BLaER1 (cell line): Measurements from ENCODE around the gene CCDC85C.
"Not testable (repeated sequence)": the region's sequence is repeated elsewhere in the genome, so short reads cannot be mapped to it uniquely, and the experiment has no call there.

Source experiments
- H3K27ac ChIP-seq: shearing (Covaris generic); formaldehyde crosslinking; 2 replicates; pipeline ENCODE4 v1.8.1; 2022
- H3K27me3 ChIP-seq: shearing (Covaris generic); formaldehyde crosslinking; 2 replicates; pipeline ENCODE4 v1.8.1; 2022
- H3K36me3 ChIP-seq: shearing (Covaris generic); formaldehyde crosslinking; 2 replicates; pipeline ENCODE4 v1.8.1; 2022
- H3K4me1 ChIP-seq: shearing (Covaris generic); formaldehyde crosslinking; 2 replicates; pipeline ENCODE4 v1.8.1; 2022
- H3K4me2 ChIP-seq: shearing (Covaris generic); formaldehyde crosslinking; 2 replicates; pipeline ENCODE4 v1.8.1; 2022
- H3K4me3 ChIP-seq: shearing (Covaris generic); formaldehyde crosslinking; 2 replicates; pipeline ENCODE4 v1.8.1; 2022
- H3K9ac ChIP-seq: shearing (Covaris generic); formaldehyde crosslinking; 2 replicates; pipeline ENCODE4 v1.8.1; 2022
- H3K9me3 ChIP-seq: shearing (Covaris generic); formaldehyde crosslinking; 2 replicates; pipeline ENCODE4 v1.8.1; 2022
- H4K20me1 ChIP-seq: shearing (Covaris generic); formaldehyde crosslinking; 2 replicates; pipeline ENCODE4 v1.8.1; 2022
- Cebpa-rat ChIP-seq: shearing (Covaris generic); IDR thresholded peaks from 2 replicates; pipeline ENCODE4 v1.8.1; 2022

Gene CCDC85C

GRCh38 chr14:99644723-99645544 is 40.9 kb upstream of the CCDC85C start, which contains the start of gene HHIPL1:
Gene HHIPL1 (plus strand): TSS chr14:99645129. CDS start chr14:99645208, 79 bp downstream.
- Histone ChIP-seq H3K27ac (no peak within 1 kb of the TSS), H3K36me3 (no peaks in the 10 kb centered on the region), H4K20me1 (peaks cover 7% of the 10 kb centered on the region; the same call in 1 of the 2 replicates), H3K9me3 (no peaks in the 10 kb centered on the region), H3K4me1 (peaks cover 25% of the 10 kb centered on the region), H3K9ac (no peak within 1 kb of the TSS), H3K4me2 (peak within 1 kb of the TSS; percentile 68), H3K27me3 (peaks cover 42% of the 10 kb centered on the region), H3K4me3 (peak within 1 kb of the TSS; percentile 58)
- no peak for TF ChIP-seq Cebpa-rat

DNA sequence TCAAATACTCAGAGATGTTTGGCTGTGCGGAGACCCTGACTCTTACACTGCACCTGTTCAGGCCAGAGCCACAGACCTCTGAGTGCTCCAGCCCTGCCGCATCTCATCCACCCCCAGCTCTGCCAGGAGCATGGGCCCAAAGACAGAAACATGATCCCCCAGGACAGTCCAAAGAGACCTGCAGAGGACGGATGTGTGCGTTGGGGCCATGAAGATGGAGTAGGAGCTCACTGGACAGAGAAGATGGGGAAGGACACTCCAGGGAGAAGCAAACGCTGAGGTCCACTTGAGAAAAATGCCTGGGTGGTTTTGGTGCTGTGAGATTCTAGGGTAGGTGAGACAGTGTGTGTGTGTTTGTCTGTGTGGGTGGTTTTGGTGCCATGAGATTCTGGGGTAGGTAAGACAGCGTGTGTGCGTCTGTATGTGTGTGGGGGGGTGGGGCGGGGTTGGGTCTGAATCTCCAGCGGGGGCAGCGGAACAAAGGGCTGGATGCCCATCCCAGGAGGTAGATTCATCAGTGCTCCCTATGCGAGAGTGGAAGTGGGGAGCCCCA is 40.1 kb upstream of the CCDC85C start:
- peaks cover 25% of the 10 kb centered on the region for H3K4me1 ChIP-seq
- H3K4me3 ChIP-seq, result no peak overlapping the region
- H3K36me3 ChIP-seq, result no peaks in the 10 kb centered on the region
- peaks cover 7% of the 10 kb centered on the region; the same call in 1 of the 2 replicates for H4K20me1 ChIP-seq
- H3K9ac ChIP-seq, result no peak overlapping the region
- H3K27me3 ChIP-seq, result peaks cover 42% of the 10 kb centered on the region
- H3K27ac ChIP-seq, result no peak overlapping the region
- no peak for TF ChIP-seq Cebpa-rat
- peak overlapping the region; percentile 49; the same call in 1 of the 2 replicates for H3K4me2 ChIP-seq
- H3K9me3 ChIP-seq, result no peaks in the 10 kb centered on the region

DNA sequence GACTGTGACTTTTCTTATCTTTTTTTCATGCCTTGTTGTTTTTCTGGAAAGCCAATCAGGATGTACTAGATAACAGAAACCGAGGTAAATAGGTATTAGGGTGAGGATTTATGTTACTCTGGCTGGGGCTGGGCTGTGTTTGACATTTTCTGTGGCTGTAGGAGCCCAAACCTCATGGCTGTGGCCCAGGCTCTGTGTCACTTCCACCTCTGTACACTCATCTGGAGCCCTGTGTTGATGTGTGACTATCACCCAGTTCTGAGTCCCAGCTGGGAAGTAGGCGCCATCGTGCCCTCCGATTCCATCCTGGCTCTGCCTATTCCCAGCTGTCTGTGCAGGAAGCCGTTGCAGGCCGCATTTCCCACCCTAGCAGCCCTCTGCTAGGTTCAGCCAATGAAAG is 39.3 kb upstream of the CCDC85C start:
- no peak overlapping the region for H3K27ac ChIP-seq
- peaks cover 42% of the 10 kb centered on the region for H3K27me3 ChIP-seq
- no peaks in the 10 kb centered on the region for H3K36me3 ChIP-seq
- peak overlapping the region; percentile 49 for H3K4me2 ChIP-seq
- H3K4me3 ChIP-seq, result no peak overlapping the region
- H3K9me3 ChIP-seq, result no peaks in the 10 kb centered on the region
- peaks cover 7% of the 10 kb centered on the region; the same call in 1 of the 2 replicates for H4K20me1 ChIP-seq
- peaks cover 25% of the 10 kb centered on the region for H3K4me1 ChIP-seq
- no peak for TF ChIP-seq Cebpa-rat
- H3K9ac ChIP-seq, result no peak overlapping the region

- peaks cover 25% of the 10 kb centered on the region for H3K4me1 ChIP-seq
- H3K4me2 ChIP-seq, H3K9me3 ChIP-seq, H4K20me1 ChIP-seq, H3K27ac ChIP-seq, H3K9ac ChIP-seq, H3K4me3 ChIP-seq, H3K36me3 ChIP-seq: not testable (repeated sequence)
- peaks cover 42% of the 10 kb centered on the region for H3K27me3 ChIP-seq
Measured at GRCh38 chr14:99642771-99643170, 38.8 kb upstream of the CCDC85C start.

DNA sequence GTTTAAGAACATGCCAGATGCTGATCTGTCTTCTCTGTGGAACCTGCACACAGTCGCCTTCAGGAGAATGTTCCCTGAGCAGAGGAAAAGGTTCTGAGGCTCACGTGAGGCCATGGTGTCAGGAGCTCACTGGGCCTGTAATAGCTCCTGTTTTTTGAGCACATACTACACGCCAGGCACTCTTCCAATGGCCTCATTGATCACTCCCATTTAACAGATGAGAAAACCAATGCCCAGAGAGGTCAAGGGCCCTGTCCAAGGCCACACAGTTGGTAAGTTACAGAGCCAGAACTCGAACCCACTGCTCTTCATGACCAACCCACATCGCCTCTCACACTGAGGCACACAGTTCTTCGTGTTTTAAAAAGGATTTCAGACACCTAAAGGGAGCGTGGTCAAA is 33.6 kb upstream of the CCDC85C start:
- no peaks in the 10 kb centered on the region for H4K20me1 ChIP-seq
- no peak overlapping the region for H3K27ac ChIP-seq
- no peak overlapping the region for H3K4me2 ChIP-seq
- no peak overlapping the region for H3K4me3 ChIP-seq
- H3K9ac ChIP-seq, result no peak overlapping the region
- H3K27me3 ChIP-seq, result no peaks in the 10 kb centered on the region
- no peaks in the 10 kb centered on the region for H3K9me3 ChIP-seq
- H3K4me1 ChIP-seq, result peaks cover 43% of the 10 kb centered on the region
- no peaks in the 10 kb centered on the region for H3K36me3 ChIP-seq
- no peak for TF ChIP-seq Cebpa-rat

DNA sequence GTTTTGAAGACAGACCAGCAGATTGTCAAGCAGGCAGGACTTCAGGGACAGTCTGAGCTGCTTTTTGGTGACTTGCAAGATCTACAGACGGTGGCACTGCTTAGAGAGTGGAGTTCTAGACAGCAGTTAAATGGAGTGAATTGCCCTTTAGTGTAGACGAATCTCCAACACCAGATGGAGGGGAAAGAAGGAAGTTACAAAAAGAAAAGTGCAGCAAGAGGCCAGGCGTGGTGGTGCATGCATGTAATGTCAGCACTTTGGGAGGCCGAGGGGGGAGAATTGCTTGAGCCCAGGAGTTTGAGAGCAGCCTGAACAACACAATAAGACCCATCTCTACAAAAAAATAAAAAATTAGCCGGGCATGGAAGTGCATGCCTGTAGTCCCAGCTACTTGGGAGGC is 32.5 kb upstream of the CCDC85C start:
- no peak overlapping the region for H3K4me3 ChIP-seq
- no peak overlapping the region for H3K9ac ChIP-seq
- peak overlapping the region; percentile 58 for H3K4me2 ChIP-seq
- H3K4me1 ChIP-seq, result peaks cover 54% of the 10 kb centered on the region
- no peaks in the 10 kb centered on the region for H3K9me3 ChIP-seq
- no peak for TF ChIP-seq Cebpa-rat
- H3K27ac ChIP-seq, result no peak overlapping the region
- no peaks in the 10 kb centered on the region for H4K20me1 ChIP-seq
- H3K36me3 ChIP-seq, result no peaks in the 10 kb centered on the region
- H3K27me3 ChIP-seq, result no peaks in the 10 kb centered on the region

DNA sequence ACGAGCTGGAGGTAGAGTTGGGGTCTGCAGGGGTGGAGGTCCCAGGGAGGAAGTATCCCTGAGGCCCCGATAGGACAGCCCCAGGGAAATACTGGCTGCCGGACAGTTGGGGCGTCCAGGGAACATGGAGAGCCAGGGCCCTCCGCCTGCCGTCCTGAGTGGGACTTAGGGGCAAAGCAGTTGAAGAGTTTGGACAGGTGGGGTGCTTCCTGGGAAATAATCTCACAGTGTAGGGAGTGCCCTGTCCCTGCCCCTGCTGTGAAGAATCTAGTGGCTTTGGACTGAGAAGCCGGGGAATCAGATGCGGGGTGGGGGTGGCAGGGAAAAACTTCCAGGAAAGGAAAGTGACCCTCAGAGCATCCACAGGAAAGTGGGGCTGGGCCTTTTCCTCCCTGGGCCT is 31.1 kb upstream of the CCDC85C start:
- Histone ChIP-seq H3K9me3 (no peaks in the 10 kb centered on the region), H3K4me1 (peaks cover 55% of the 10 kb centered on the region), H3K27me3 (no peaks in the 10 kb centered on the region), H3K9ac (no peak overlapping the region; the same call in 1 of the 2 replicates), H3K4me3 (no peak overlapping the region), H3K27ac (peak overlapping the region; percentile 72), H3K4me2 (peak overlapping the region; percentile 95), H4K20me1 (no peaks in the 10 kb centered on the region), H3K36me3 (no peaks in the 10 kb centered on the region)
- no peak for TF ChIP-seq Cebpa-rat

GRCh38 chr14:99634443-99634842 is 30.4 kb upstream of the CCDC85C start:
- TF ChIP-seq Cebpa-rat, result no peak
- no peak overlapping the region for H3K4me3 ChIP-seq
- H3K9ac ChIP-seq, result peak overlapping the region; percentile 59
- H3K36me3 ChIP-seq, result no peaks in the 10 kb centered on the region
- H3K27ac ChIP-seq, result peak overlapping the region; percentile 72
- no peaks in the 10 kb centered on the region for H3K27me3 ChIP-seq
- no peaks in the 10 kb centered on the region for H4K20me1 ChIP-seq
- H3K4me1 ChIP-seq, result peaks cover 55% of the 10 kb centered on the region
- peak overlapping the region; percentile 95 for H3K4me2 ChIP-seq
- H3K9me3 ChIP-seq, result no peaks in the 10 kb centered on the region

DNA sequence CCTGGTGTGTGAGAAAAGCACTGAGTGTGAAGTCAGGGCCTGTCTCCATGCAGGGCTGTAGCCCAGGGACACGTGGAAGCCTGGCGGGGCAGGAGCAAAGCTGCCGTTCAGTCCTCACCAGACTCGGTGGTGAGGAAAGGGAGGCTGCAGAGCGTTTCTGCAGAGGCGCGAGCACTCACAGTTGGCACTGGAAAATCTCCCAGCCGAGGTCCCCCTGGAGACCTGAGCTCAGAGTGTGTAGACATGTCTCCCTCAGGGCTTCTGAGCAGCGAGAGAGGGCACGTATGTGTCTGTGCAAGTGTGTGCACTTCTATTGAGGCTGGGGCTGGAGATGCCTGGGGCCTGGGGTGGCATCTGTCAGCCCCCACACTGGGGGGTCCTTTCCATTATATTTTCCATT is 29.9 kb upstream of the CCDC85C start:
- TF ChIP-seq Cebpa-rat, result no peak
- H3K4me2 ChIP-seq, result peak overlapping the region; percentile 95
- peak overlapping the region; percentile 72 for H3K27ac ChIP-seq
- peak overlapping the region; percentile 59; the same call in 1 of the 2 replicates for H3K9ac ChIP-seq
- peak overlapping the region; percentile 38 for H3K4me3 ChIP-seq
- no peaks in the 10 kb centered on the region for H3K36me3 ChIP-seq
- peaks cover 57% of the 10 kb centered on the region for H3K4me1 ChIP-seq
- H4K20me1 ChIP-seq, result no peaks in the 10 kb centered on the region
- no peaks in the 10 kb centered on the region for H3K9me3 ChIP-seq
- no peaks in the 10 kb centered on the region for H3K27me3 ChIP-seq

GRCh38 chr14:99633141-99633540 is 29.1 kb upstream of the CCDC85C start:
- Histone ChIP-seq H4K20me1 (no peaks in the 10 kb centered on the region), H3K27me3 (no peaks in the 10 kb centered on the region), H3K9ac (no peak overlapping the region), H3K9me3 (no peaks in the 10 kb centered on the region), H3K4me1 (peaks cover 63% of the 10 kb centered on the region), H3K4me2 (peak overlapping the region; percentile 95), H3K4me3 (peak overlapping the region; percentile 38), H3K27ac (peak overlapping the region; percentile 72), H3K36me3 (no peaks in the 10 kb centered on the region)
- TF ChIP-seq Cebpa-rat, result no peak
